Measurements from ENCODE around the gene ADAMTS7.
"Not testable (repeated sequence)": the region's sequence is repeated elsewhere in the genome, so short reads cannot be mapped to it uniquely, and the experiment has no call there.

The ADAMTS7 gene

DNA sequence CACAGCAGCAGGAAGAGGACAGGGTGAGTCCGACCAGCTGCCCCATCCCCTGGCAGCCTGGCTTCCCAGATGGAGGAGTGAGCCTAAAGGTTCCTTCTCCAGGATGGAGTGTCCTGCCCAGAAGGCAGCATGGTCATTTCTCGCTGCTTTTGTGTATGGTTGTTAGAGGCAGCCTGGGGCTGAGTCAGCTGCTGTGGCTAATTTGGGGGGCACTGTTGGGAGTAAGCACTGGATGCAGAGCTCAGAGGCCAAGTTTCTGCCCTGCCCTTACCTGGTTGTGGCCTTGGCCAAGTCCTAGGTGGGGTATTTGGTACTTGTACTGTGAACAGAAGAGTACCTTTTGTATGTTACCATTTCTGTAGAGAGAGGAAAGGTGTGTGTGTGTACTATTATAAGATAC lies 78.6 kb downstream of the ADAMTS7 start:
- no peaks in the 10 kb centered on the region for H4K20me1 ChIP-seq (ENCODE audit: insufficient read depth, low read length)
- H3K4me1 ChIP-seq (ENCODE audit: insufficient read depth, low read length) = no peaks in the 10 kb centered on the region
- no peak overlapping the region for H3K27ac ChIP-seq (ENCODE audit: low read length)
- H3K9ac ChIP-seq (ENCODE audit: low read depth, low read length) = no peak overlapping the region
- H3K4me3 ChIP-seq (ENCODE audit: low read depth in 1 of 2, low read length in 2 of 2) = no peak overlapping the region
- H3K27me3 ChIP-seq (ENCODE audit: insufficient read depth, low read length, poor library complexity) = no peaks in the 10 kb centered on the region
- no peak for TF ChIP-seq CTCF (IDR thresholded peaks at IDR 0.05; ENCODE audit: borderline replicate concordance, extremely low read depth, low read length, poor library complexity, severe bottlenecking)
- no peak for TF ChIP-seq EZH2 (IDR thresholded peaks at IDR 0.05; ENCODE audit: borderline replicate concordance, low read depth, low read length, severe bottlenecking)
- no peak for DNase-seq
- no peak overlapping the region for H2AFZ ChIP-seq (ENCODE audit: low read depth, low read length)
- ATAC-seq (ENCODE audit: insufficient read depth, low read depth) = no peak
- H3K4me2 ChIP-seq (ENCODE audit: insufficient read depth, low read length) = no peak overlapping the region
- no peaks in the 10 kb centered on the region for H3K9me3 ChIP-seq (ENCODE audit: insufficient read depth, low read length, severe bottlenecking)
- H3K79me2 ChIP-seq (ENCODE audit: insufficient read depth, low read length) = no peaks in the 10 kb centered on the region
- no peaks in the 10 kb centered on the region for H3K36me3 ChIP-seq (ENCODE audit: insufficient read depth, low read length)

DNA sequence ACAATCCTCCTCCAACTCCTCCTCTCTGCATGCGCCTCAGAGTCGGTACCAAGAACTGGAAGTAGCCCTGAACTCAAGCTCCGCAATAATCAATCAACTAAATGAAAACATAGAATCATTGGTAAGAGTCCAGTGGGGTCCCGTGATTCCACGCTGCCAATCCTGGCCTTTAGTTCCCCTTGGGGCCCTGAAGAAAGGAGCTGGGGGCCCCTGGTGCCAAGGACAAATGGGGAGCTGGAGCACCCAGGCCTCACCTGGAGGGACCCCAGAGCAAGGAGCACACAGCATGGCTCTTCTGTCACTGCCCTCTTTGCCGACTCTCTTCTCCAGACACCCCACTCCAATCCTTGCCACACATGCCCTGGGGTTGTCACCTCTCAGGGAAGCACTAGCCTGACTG lies 80.3 kb downstream of the ADAMTS7 start:
- Histone ChIP-seq H3K4me1 (ENCODE audit: insufficient read depth, low read length) (no peaks in the 10 kb centered on the region), H3K27me3 (ENCODE audit: insufficient read depth, low read length, poor library complexity) (no peaks in the 10 kb centered on the region), H3K9ac (ENCODE audit: low read depth, low read length) (no peak overlapping the region), H3K79me2 (ENCODE audit: insufficient read depth, low read length) (no peaks in the 10 kb centered on the region), H3K27ac (ENCODE audit: low read length) (no peak overlapping the region), H2AFZ (ENCODE audit: low read depth, low read length) (no peak overlapping the region), H3K36me3 (ENCODE audit: insufficient read depth, low read length) (no peaks in the 10 kb centered on the region), H3K9me3 (ENCODE audit: insufficient read depth, low read length, severe bottlenecking) (no peaks in the 10 kb centered on the region), H3K4me3 (ENCODE audit: low read depth in 1 of 2, low read length in 2 of 2) (no peak overlapping the region), H3K4me2 (ENCODE audit: insufficient read depth, low read length) (no peak overlapping the region), H4K20me1 (ENCODE audit: insufficient read depth, low read length) (no peaks in the 10 kb centered on the region)
- no peak for DNase-seq
- no peak for ATAC-seq (ENCODE audit: insufficient read depth, low read depth)
- TF ChIP-seq CTCF (IDR thresholded peaks at IDR 0.05; ENCODE audit: borderline replicate concordance, extremely low read depth, low read length, poor library complexity, severe bottlenecking) (no peak), EZH2 (IDR thresholded peaks at IDR 0.05; ENCODE audit: borderline replicate concordance, low read depth, low read length, severe bottlenecking) (no peak)

- not testable (repeated sequence) for H3K4me3 ChIP-seq (ENCODE audit: low read depth in 1 of 2, low read length in 2 of 2); H3K4me1 ChIP-seq (ENCODE audit: insufficient read depth, low read length); H3K27me3 ChIP-seq (ENCODE audit: insufficient read depth, low read length, poor library complexity); H3K4me2 ChIP-seq (ENCODE audit: insufficient read depth, low read length); H3K9ac ChIP-seq (ENCODE audit: low read depth, low read length); H2AFZ ChIP-seq (ENCODE audit: low read depth, low read length); H3K79me2 ChIP-seq (ENCODE audit: insufficient read depth, low read length); H3K36me3 ChIP-seq (ENCODE audit: insufficient read depth, low read length); H3K27ac ChIP-seq (ENCODE audit: low read length); H4K20me1 ChIP-seq (ENCODE audit: insufficient read depth, low read length); H3K9me3 ChIP-seq (ENCODE audit: insufficient read depth, low read length, severe bottlenecking); DNase-seq; ATAC-seq (ENCODE audit: insufficient read depth, low read depth)
Measured at GRCh38 chr15:78728427-78728826, 82.8 kb downstream of the ADAMTS7 start.

DNA sequence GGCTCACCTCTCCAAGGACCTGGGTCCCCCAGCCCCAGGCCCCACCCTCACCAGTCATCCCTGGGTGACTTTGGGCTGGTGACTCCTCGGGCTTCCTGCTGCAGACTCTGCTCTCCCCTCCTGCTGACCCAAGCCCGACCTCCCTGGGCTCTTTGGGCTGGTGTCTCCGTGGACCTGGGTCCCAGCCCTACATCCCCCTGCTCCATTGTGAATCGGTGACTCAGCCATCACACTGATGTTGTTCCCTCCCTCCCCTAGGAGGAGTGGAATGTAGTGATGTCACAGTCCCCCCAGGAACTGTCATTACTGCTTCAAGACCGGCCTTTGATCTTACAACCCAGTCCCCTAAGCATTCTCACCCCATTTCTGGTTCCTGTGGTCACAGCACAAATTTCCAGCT lies 83.7 kb downstream of the ADAMTS7 start:
- DNase-seq = no peak
- Histone ChIP-seq H3K4me2 (ENCODE audit: insufficient read depth, low read length) (no peak overlapping the region), H3K36me3 (ENCODE audit: insufficient read depth, low read length) (no peaks in the 10 kb centered on the region), H3K27me3 (ENCODE audit: insufficient read depth, low read length, poor library complexity) (no peaks in the 10 kb centered on the region), H3K27ac (ENCODE audit: low read length) (no peak overlapping the region), H3K9ac (ENCODE audit: low read depth, low read length) (no peak overlapping the region), H3K4me1 (ENCODE audit: insufficient read depth, low read length) (no peaks in the 10 kb centered on the region), H4K20me1 (ENCODE audit: insufficient read depth, low read length) (no peaks in the 10 kb centered on the region), H3K4me3 (ENCODE audit: low read depth in 1 of 2, low read length in 2 of 2) (no peak overlapping the region), H3K79me2 (ENCODE audit: insufficient read depth, low read length) (no peaks in the 10 kb centered on the region), H3K9me3 (ENCODE audit: insufficient read depth, low read length, severe bottlenecking) (no peaks in the 10 kb centered on the region), H2AFZ (ENCODE audit: low read depth, low read length) (no peak overlapping the region)
- TF ChIP-seq EZH2 (IDR thresholded peaks at IDR 0.05; ENCODE audit: borderline replicate concordance, low read depth, low read length, severe bottlenecking) (no peak), CTCF (IDR thresholded peaks at IDR 0.05; ENCODE audit: borderline replicate concordance, extremely low read depth, low read length, poor library complexity, severe bottlenecking) (no peak)
- no peak for ATAC-seq (ENCODE audit: insufficient read depth, low read depth)
